NCI-H146 (cell line): ENCODE results near the gene NFIX.
A peak's percentile ranks its signal among the peaks of the same experiment; 100 is the strongest.

Source experiments
- DNase-seq: peaks from one replicate; lab custom pipeline; 2025; lab: John Stamatoyannopoulos, UW

NFIX gene

GRCh38 chr19:13056052-13056660 is 60.9 kb downstream of the NFIX start:
- no peak for DNase-seq

GRCh38 chr19:13057147-13057572 is 61.9 kb downstream of the NFIX start:
- DNase-seq, result peak; percentile 85

- DNase-seq, result no peak
Measured at GRCh38 chr19:13057744-13058143, 62.5 kb downstream of the NFIX start.

- no peak for DNase-seq
Measured at GRCh38 chr19:13058951-13059660, 63.8 kb downstream of the NFIX start.

GRCh38 chr19:13060233-13060963 is 65.1 kb downstream of the NFIX start:
- DNase-seq, result no peak

GRCh38 chr19:13060964-13061927 is 66.0 kb downstream of the NFIX start:
- DNase-seq, result peak; percentile 83

GRCh38 chr19:13062317-13062716 is 67.0 kb downstream of the NFIX start:
- no peak for DNase-seq

GRCh38 chr19:13063461-13064091 is 68.3 kb downstream of the NFIX start:
- DNase-seq, result no peak

GRCh38 chr19:13064092-13064489 is 68.8 kb downstream of the NFIX start:
- DNase-seq, result no peak

- no peak for DNase-seq
Measured at GRCh38 chr19:13066226-13066625, 71.0 kb downstream of the NFIX start.

GRCh38 chr19:13066933-13067807 is 71.9 kb downstream of the NFIX start:
- no peak for DNase-seq

GRCh38 chr19:13068085-13068846 is 73.0 kb downstream of the NFIX start:
- no peak for DNase-seq

- peak; percentile 92 for DNase-seq
Measured at GRCh38 chr19:13069415-13070359, 74.4 kb downstream of the NFIX start.

- no peak for DNase-seq
Measured at GRCh38 chr19:13070425-13071140, 75.3 kb downstream of the NFIX start.

- DNase-seq, result no peak
Measured at GRCh38 chr19:13071444-13072187, 76.3 kb downstream of the NFIX start.

GRCh38 chr19:13072188-13072908 is 77.1 kb downstream of the NFIX start:
- no peak for DNase-seq
